Tibial nerve (tissue), 4 donors: ENCODE data around the gene ZNF491. TPM values are rescaled to one million over a fixed set of nuclear protein-coding genes. Genes with fewer than 3 reads are reported as not detected.
"Not testable (repeated sequence)": the region's sequence is repeated elsewhere in the genome, so short reads cannot be mapped to it uniquely, and the experiment has no call there.

ENCODE experiments used
- DNase-seq, 2 donors: peaks; one replicate each; pipeline ENCODE4 v3.0.0-alpha.2; 2019; ENCODE audit warnings: low spot score in 2 of 2
- H3K27ac ChIP-seq, 4 donors: fragments of 200-600 bp; sonication (generic) in 3 of 4; one replicate each; pipeline ENCODE4 v1.5.1; 2017 to 2019; ENCODE audit warnings: mild to moderate bottlenecking in 1 of 4
- H3K27me3 ChIP-seq, 2 donors: fragments of 200-600 bp; sonication (generic) in 1 of 2; one replicate each; pipeline versions ENCODE4 v1.5.1 to v1.6.0; 2017 to 2019
- H3K36me3 ChIP-seq, 3 donors: fragments of 200-600 bp; sonication (generic); one replicate each; pipeline ENCODE4 v1.5.1; 2018 to 2019
- H3K4me1 ChIP-seq, 4 donors: fragments of 200-600 bp; sonication (generic) in 3 of 4; one replicate each; pipeline ENCODE4 v1.5.1; 2017 to 2019
- H3K4me3 ChIP-seq, 4 donors: fragments of 200-600 bp; sonication (generic) in 3 of 4; one replicate each; pipeline ENCODE4 v1.5.1; 2017 to 2019; ENCODE audit warnings: mild to moderate bottlenecking in 1 of 4, moderate library complexity in 1 of 4
- H3K9me3 ChIP-seq, 4 donors: fragments of 200-600 bp; sonication (generic) in 3 of 4; one replicate each; pipeline ENCODE4 v1.5.1; 2017 to 2019
- EP300 ChIP-seq, 2 donors: sonication (generic); formaldehyde crosslinking; IDR thresholded peaks; one replicate each; pipeline ENCODE4 v1.6.1; 2017; ENCODE audit warnings: antibody characterized with exemption in 2 of 2, mild to moderate bottlenecking in 1 of 2
- POLR2A ChIP-seq, 2 donors: fragments of 450-650 bp; IDR thresholded peaks; one replicate each; pipeline ENCODE4 v1.6.1; 2017; ENCODE audit warnings: antibody characterized with exemption in 2 of 2, mild to moderate bottlenecking in 2 of 2, moderate library complexity in 2 of 2
- WGBS, 2 donors: methylation state at CpG; one replicate each; pipeline ENCODE4 v1.1.5; 2018; 5-methylcytosine and 5-hydroxymethylcytosine counted together
- total RNA-seq, 4 donors: library from RNA; depleted of rRNA; stranded (reverse); fragments of >200 nt; gene quantifications; one replicate each; pipeline ENCODE4 v1.1.0, GENCODE V29; 2016
- TF ChIP-seq, protein P1 (sequence below), 5 experiments: fragments of 200-600 bp in 3 of 5; fragments of 450-650 bp in 2 of 5; sonication (generic) in 3 of 5; IDR thresholded peaks; one replicate each; pipeline ENCODE4 v1.5.1; 2016 to 2019; ENCODE audit warnings: antibody characterized with exemption in 5 of 5, mild to moderate bottlenecking in 3 of 5, moderate library complexity in 2 of 5

ZNF491 gene
- total RNA-seq, 4 donors from 2014 or later, result 2.1 to 3.9 (median 2.8) TPM

GRCh38 chr19:11821474-11822109, 23.3 kb downstream of the ZNF491 start:
- WGBS, 2 donors, result 68 to 72% methylated on average over 5 of the region's 5 CpGs
- DNase-seq, result no peak
- TF ChIP-seq POLR2A (IDR thresholded peaks at IDR 0.05), result no peak
- TF ChIP-seq, protein P1, sequence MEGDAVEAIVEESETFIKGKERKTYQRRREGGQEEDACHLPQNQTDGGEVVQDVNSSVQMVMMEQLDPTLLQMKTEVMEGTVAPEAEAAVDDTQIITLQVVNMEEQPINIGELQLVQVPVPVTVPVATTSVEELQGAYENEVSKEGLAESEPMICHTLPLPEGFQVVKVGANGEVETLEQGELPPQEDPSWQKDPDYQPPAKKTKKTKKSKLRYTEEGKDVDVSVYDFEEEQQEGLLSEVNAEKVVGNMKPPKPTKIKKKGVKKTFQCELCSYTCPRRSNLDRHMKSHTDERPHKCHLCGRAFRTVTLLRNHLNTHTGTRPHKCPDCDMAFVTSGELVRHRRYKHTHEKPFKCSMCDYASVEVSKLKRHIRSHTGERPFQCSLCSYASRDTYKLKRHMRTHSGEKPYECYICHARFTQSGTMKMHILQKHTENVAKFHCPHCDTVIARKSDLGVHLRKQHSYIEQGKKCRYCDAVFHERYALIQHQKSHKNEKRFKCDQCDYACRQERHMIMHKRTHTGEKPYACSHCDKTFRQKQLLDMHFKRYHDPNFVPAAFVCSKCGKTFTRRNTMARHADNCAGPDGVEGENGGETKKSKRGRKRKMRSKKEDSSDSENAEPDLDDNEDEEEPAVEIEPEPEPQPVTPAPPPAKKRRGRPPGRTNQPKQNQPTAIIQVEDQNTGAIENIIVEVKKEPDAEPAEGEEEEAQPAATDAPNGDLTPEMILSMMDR (IDR thresholded peaks at IDR 0.05), result no peak
- TF ChIP-seq EP300 (IDR thresholded peaks at IDR 0.05), result no peak
- no peak overlapping the region for H3K27ac ChIP-seq
- no peak overlapping the region for H3K4me3 ChIP-seq
- H3K4me1 ChIP-seq, result no peaks in the 10 kb centered on the region
- H3K27me3 ChIP-seq, result no peaks in the 10 kb centered on the region
- peaks cover 0 to 70% (median 0%) of the 10 kb centered on the region in 3 donors for H3K36me3 ChIP-seq
- peaks cover 0 to 27% (median 0%) of the 10 kb centered on the region in 4 donors for H3K9me3 ChIP-seq

GRCh38 chr19:11828957-11829876, 30.9 kb downstream of the ZNF491 start:
- not testable (repeated sequence) for H3K27me3 ChIP-seq, H3K27ac ChIP-seq, DNase-seq, H3K4me1 ChIP-seq, H3K4me3 ChIP-seq
- 93 to 94% methylated on average over 7 of the region's 7 CpGs for WGBS, 2 donors
- H3K36me3 ChIP-seq, result peaks cover 0 to 95% (median 22%) of the 10 kb centered on the region in 3 donors
- H3K9me3 ChIP-seq, result peaks cover 5 to 98% (median 25%) of the 10 kb centered on the region in 4 donors

- 94 to 98% methylated on average over 8 of the region's 8 CpGs for WGBS, 2 donors
- peaks cover 5 to 94% (median 23%) of the 10 kb centered on the region in 4 donors for H3K9me3 ChIP-seq
Measured at GRCh38 chr19:11832253-11832912, 34.1 kb downstream of the ZNF491 start.

DNA sequence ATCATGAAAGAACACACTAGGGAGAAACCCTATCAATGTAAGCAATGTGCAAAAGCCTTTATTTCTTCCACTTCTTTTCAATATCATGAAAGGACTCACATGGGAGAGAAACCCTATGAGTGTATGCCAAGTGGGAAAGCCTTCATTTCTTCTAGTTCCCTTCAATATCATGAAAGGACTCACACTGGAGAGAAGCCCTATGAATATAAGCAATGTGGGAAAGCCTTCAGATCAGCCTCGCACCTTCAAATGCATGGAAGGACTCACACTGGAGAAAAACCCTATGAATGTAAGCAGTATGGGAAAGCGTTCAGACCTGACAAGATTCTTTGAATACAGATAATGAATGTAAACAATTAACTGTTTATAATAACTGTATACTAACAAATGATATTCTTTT, 35.2 kb downstream of the ZNF491 start:
- no peak overlapping the region for H3K4me3 ChIP-seq
- H3K27ac ChIP-seq, result no peak overlapping the region
- no peaks in the 10 kb centered on the region for H3K4me1 ChIP-seq
- DNase-seq, result no peak
- WGBS, 2 donors, result 97 to 99% methylated on average over 2 of the region's 2 CpGs
- TF ChIP-seq, protein P1 (IDR thresholded peaks at IDR 0.05), result no peak
- no peak for TF ChIP-seq POLR2A (IDR thresholded peaks at IDR 0.05)
- TF ChIP-seq EP300 (IDR thresholded peaks at IDR 0.05), result no peak
- peaks cover 5 to 92% (median 22%) of the 10 kb centered on the region in 4 donors for H3K9me3 ChIP-seq
- H3K36me3 ChIP-seq, result peaks cover 0 to 67% (median 22%) of the 10 kb centered on the region in 3 donors
- H3K27me3 ChIP-seq, result no peaks in the 10 kb centered on the region

More at GRCh38 chr19:11832253-11832912, 34.1 kb downstream of the ZNF491 start:
- Histone ChIP-seq H3K4me1 (no peaks in the 10 kb centered on the region), H3K27ac (no peak overlapping the region), H3K27me3 (no peaks in the 10 kb centered on the region), H3K4me3 (no peak overlapping the region), H3K36me3 (peaks cover 0 to 79% (median 22%) of the 10 kb centered on the region in 3 donors)
- DNase-seq, result no peak
- TF ChIP-seq EP300 (IDR thresholded peaks at IDR 0.05) (no peak), POLR2A (IDR thresholded peaks at IDR 0.05) (no peak)
- TF ChIP-seq, protein P1 (IDR thresholded peaks at IDR 0.05), result no peak

DNA sequence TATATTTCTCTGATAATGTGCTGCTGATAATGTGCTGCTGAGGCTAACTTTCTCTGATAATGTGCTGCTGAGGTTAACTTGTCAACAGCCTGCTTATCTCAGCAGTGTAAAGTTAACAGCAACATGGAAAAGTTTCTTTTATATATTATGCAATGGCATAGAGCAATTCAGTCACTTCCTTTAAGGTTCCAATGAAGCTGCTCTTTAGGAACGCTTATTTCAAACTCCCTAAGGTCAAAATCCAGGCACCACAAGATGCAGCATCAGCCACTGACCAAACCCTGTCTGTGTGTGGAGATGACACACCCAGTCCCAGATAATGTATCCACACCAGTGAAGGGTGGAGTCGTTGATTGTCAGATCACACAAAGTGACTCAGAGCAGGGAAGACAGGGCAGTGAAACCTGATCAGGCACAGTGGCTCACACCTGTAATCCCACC, 37.3 kb downstream of the ZNF491 start:
- H3K4me3 ChIP-seq, result not testable (repeated sequence)

More for the DNA sequence above, 37.3 kb downstream of the ZNF491 start:
- H3K36me3 ChIP-seq, result peaks cover 0 to 47% (median 22%) of the 10 kb centered on the region in 3 donors
- not testable (repeated sequence) for DNase-seq, H3K27ac ChIP-seq, H3K4me1 ChIP-seq, H3K27me3 ChIP-seq
- peaks cover 5 to 78% (median 22%) of the 10 kb centered on the region in 4 donors for H3K9me3 ChIP-seq
- WGBS, 2 donors, result 93 to 95% methylated on average over 2 of the region's 2 CpGs
